Superior temporal gyrus (tissue), 1 donor: Measurements from ENCODE around the gene PPP1R13B.

Experiments
- DNase-seq: peaks from one replicate; pipeline ENCODE4 v3.0.0-alpha.2; 2016; ENCODE audit errors: extremely low spot score

The PPP1R13B gene

GRCh38 chr14:103685276-103686211 is 161.8 kb downstream of the PPP1R13B start:
- no peak for DNase-seq

DNA sequence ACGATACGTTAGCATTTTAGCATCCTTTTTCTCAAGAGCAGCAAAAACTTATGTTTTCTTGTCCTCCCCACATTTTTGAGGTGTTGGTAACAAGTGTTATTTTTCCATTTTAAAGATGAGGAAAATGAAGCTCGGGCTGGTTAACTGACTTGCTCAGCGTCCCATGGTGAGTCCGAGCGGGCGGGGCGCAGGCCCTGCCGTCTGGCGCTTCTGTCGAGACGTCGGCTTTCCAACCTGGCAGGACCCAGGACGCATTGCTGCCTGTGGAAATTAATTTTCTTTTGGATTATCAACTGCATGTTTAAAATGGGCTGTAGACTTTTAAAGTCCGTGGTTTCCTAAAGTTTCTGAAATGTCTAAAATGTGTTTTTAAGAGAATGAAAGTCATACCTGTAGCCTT is 162.5 kb downstream of the PPP1R13B start:
- DNase-seq: no peak

DNA sequence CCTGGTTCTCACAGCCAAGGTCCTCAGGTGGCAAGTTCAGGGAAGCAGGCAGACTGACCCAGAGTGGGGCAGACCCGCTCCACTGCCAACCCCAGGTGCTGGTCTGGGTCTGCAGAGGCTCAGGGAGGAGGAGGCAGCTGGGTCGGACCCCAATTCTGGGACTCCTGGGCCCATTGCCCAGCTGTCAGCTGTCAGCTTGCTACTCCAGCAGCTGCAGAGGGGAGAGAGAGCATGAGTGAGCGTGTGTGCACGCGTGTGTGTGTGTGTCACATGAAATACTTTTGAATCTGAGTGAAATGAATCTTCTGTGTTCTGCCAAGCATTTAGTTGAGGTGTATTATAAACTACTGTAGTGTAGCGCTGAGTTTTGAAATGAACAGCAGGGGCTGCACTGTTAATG is 162.9 kb downstream of the PPP1R13B start:
- DNase-seq: no peak
